LNCaP clone FGC (cell line): Measurements from ENCODE around the gene KRT77.

Experiments used
- DNase-seq: peaks from one replicate; pipeline ENCODE4 v3.0.0-alpha.2; 2011; ENCODE audit warnings: low read depth
- H3K4me3 ChIP-seq: 2 replicates; pipeline ENCODE4 v1.5.1; 2011; ENCODE audit warnings: mild to moderate bottlenecking, low read depth, low read length, control low read depth
- CTCF ChIP-seq: IDR thresholded peaks from 2 replicates; pipeline ENCODE4 v1.5.1; 2012; ENCODE audit warnings: mild to moderate bottlenecking; ENCODE audit not compliant: control insufficient read depth, insufficient read depth; ENCODE audit errors: extremely low read depth

Gene KRT77

GRCh38 chr12:52726451-52726850 is 23.1 kb upstream of the KRT77 start:
- TF ChIP-seq CTCF: no peak
- H3K4me3 ChIP-seq: no peak overlapping the region
- no peak for DNase-seq

DNA sequence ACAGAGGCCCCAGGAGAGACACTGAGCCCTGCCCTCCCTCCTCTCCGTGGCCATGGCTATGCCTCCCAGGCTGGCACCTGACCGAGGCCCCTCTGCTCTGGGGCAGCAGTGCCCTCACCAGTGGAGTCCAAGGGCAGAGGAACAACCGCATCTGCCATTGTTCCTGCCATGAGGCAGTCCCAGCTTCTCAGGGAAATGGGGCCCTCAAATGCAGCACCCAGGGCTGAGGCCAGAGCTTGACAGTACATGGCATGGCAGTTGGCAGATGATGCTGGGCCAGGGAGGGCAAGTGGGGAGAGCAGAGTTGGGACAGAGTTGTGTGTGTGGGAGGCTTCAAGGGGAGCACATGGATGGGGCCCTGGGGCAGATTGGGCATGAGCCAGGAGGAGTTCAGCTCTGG is 21.1 kb upstream of the KRT77 start:
- no peak overlapping the region for H3K4me3 ChIP-seq
- TF ChIP-seq CTCF: no peak
- no peak for DNase-seq

GRCh38 chr12:52722680-52723079 is 19.4 kb upstream of the KRT77 start:
- no peak for DNase-seq
- H3K4me3 ChIP-seq: no peak overlapping the region
- TF ChIP-seq CTCF: no peak

GRCh38 chr12:52721838-52722470 is 18.6 kb upstream of the KRT77 start:
- DNase-seq: no peak
- no peak for TF ChIP-seq CTCF
- no peak overlapping the region for H3K4me3 ChIP-seq

GRCh38 chr12:52720365-52720886 is 17.1 kb upstream of the KRT77 start:
- DNase-seq: no peak
- H3K4me3 ChIP-seq: no peak overlapping the region
- TF ChIP-seq CTCF: no peak

DNA sequence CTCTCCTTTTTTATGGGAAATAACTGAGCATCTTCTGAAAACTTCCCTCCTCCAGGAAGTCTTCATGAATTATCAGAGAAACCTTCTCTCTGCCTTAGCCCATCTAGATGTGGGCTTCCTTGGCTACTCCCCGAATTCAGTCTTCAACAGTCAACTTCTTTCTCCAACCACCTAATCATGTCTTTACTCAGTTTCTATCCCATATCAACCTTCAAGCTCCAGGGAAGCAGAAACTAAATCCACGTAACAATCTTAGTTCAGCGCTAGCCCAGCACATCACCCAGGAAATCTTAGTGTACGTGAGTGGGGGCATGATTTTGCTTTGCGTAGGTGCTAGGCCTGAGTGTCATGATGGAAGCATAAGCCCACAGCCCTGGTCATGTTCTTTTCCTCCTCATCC is 12.7 kb upstream of the KRT77 start:
- no peak for TF ChIP-seq CTCF
- no peak for DNase-seq
- no peak overlapping the region for H3K4me3 ChIP-seq

DNA sequence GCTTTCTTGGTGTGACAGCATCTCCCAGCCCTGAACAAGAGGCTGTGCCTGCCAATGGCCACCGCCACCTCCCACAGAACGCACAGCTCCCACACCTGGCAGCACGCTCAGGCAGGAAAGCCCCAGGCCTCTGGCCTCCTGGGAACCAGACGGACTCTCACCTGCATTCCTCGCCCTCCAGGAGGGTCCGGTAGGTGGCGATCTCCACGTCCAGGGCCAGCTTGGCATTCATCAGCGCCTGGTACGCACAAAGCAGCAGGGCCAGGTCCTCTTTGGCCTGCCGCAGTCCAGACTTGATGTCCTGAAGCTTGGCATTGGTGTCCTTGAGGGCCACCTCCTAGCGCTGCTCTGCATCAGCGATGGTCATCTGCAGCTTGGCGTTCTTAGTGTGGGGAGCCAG is 12.1 kb upstream of the KRT77 start:
- peak; percentile 22 for DNase-seq
- H3K4me3 ChIP-seq: no peak overlapping the region
- peak; percentile 61 for TF ChIP-seq CTCF
